Nephron progenitor cell (in vitro differentiated cells): ENCODE data around the gene HSPB7.
A peak's percentile ranks its signal among the peaks of the same experiment; 100 is the strongest.
"Not testable (repeated sequence)": the region's sequence is repeated elsewhere in the genome, so short reads cannot be mapped to it uniquely, and the experiment has no call there.

Experiments
- DNase-seq: peaks from one replicate; pipeline ENCODE4 v3.0.0; 2021
- H3K27ac Mint-ChIP-seq: 2 replicates; pipeline ENCODE4 v1.8.0; 2021; ENCODE audit warnings: mild to moderate bottlenecking, moderate library complexity, mixed read lengths
- H3K27me3 Mint-ChIP-seq: 2 replicates; pipeline ENCODE4 v1.8.0; 2021; ENCODE audit warnings: mild to moderate bottlenecking, low read depth, mixed read lengths; ENCODE audit not compliant: poor library complexity
- H3K36me3 Mint-ChIP-seq: 2 replicates; pipeline ENCODE4 v1.8.0; 2021; ENCODE audit warnings: low read depth, mixed read lengths
- H3K4me1 Mint-ChIP-seq: 2 replicates; pipeline ENCODE4 v1.8.0; 2021; ENCODE audit warnings: mixed read lengths
- H3K4me3 Mint-ChIP-seq: 2 replicates; pipeline ENCODE4 v1.8.0; 2021; ENCODE audit warnings: mild to moderate bottlenecking, moderate library complexity, mixed read lengths
- H3K9me3 Mint-ChIP-seq: 2 replicates; pipeline ENCODE4 v1.8.0; 2021; ENCODE audit warnings: mild to moderate bottlenecking, moderate library complexity, mixed read lengths
- CTCF ChIP-seq: fragments of 200-600 bp; sonication (generic); IDR thresholded peaks from 2 replicates; pipeline ENCODE4 v1.5.0; 2021; ENCODE audit warnings: antibody characterized with exemption

Gene HSPB7

GRCh38 chr1:16031551-16031950 is 13.7 kb upstream of the HSPB7 start:
- Mint-ChIP-seq H3K9me3 (no peaks in the 10 kb centered on the region), H3K27me3 (peaks cover 16% of the 10 kb centered on the region), H3K4me3 (no peak overlapping the region), H3K4me1 (peaks cover 12% of the 10 kb centered on the region), H3K36me3 (no peaks in the 10 kb centered on the region), H3K27ac (no peak overlapping the region)
- no peak for TF ChIP-seq CTCF
- no peak for DNase-seq

- Mint-ChIP-seq H3K36me3 (no peaks in the 10 kb centered on the region), H3K4me1 (peaks cover 12% of the 10 kb centered on the region), H3K4me3 (no peak overlapping the region), H3K9me3 (no peaks in the 10 kb centered on the region), H3K27me3 (peaks cover 19% of the 10 kb centered on the region), H3K27ac (no peak overlapping the region)
- no peak for TF ChIP-seq CTCF
- no peak for DNase-seq
These were observed 11.4 kb upstream of the HSPB7 start for GRCh38 chr1:16029288-16029687.

DNA sequence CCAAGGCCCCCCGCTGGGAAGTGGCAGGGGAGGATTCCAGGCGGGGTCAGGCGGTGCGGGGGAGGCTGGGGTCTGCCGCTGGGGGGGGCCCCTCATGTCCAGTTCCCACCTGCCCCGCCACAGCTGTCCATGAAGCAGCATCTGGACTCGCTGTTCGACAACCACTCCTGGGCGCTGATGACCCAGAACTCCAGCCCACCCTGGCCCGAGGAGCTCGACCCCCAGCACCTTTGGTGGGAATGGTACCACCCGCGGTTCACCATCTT is 11.1 kb upstream of the HSPB7 start:
- DNase-seq, H3K4me3 Mint-ChIP-seq, H3K36me3 Mint-ChIP-seq, H3K9me3 Mint-ChIP-seq, H3K27ac Mint-ChIP-seq: not testable (repeated sequence)
- Mint-ChIP-seq H3K27me3 (peaks cover 22% of the 10 kb centered on the region), H3K4me1 (peaks cover 12% of the 10 kb centered on the region)

GRCh38 chr1:16028237-16029002 is 10.6 kb upstream of the HSPB7 start:
- Mint-ChIP-seq H3K4me1 (peaks cover 12% of the 10 kb centered on the region), H3K4me3 (no peak overlapping the region), H3K9me3 (no peaks in the 10 kb centered on the region), H3K36me3 (no peaks in the 10 kb centered on the region), H3K27me3 (peaks cover 23% of the 10 kb centered on the region), H3K27ac (no peak overlapping the region)
- DNase-seq, result no peak
- TF ChIP-seq CTCF, result no peak

DNA sequence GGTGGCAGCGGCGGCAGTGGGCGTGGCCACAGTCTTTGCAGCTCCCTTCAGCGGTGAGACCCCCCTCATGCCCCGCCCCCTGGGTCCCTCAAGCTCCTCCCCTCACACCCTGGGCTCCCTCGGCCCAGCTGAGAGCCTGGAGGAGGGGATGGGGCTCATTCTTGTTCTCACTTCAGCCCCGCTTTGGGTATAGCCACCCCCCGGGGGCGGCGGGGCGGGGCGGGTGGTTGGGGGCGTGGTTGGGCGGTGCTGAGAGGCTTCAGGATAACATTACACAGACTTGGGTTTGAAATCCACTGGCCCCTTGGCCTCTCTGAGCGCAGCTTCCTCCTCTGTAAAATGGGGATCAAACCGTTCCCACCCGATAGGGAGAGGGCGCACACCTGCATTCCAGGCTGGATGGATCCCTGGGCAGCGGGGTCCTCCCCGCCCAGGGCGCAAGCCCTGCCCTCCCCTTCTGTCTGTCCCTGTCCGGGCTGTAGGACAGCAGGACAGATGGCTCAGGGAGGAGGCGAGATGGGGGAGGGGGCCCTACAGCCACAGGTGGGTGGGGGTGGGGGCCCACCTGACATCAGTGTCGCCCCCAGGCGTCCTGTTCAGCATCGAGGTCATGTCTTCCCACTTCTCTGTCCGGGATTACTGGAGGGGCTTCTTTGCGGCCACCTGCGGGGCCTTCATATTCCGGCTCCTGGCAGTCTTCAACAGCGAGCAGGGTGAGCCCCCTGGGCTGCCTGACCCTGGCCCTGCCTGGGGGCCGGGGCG is 9.1 kb upstream of the HSPB7 start:
- no peak overlapping the region for H3K27ac Mint-ChIP-seq
- TF ChIP-seq CTCF, result no peak
- no peaks in the 10 kb centered on the region for H3K36me3 Mint-ChIP-seq
- H3K4me1 Mint-ChIP-seq, result peaks cover 19% of the 10 kb centered on the region
- DNase-seq, result peak; percentile 93
- H3K4me3 Mint-ChIP-seq, result no peak overlapping the region
- H3K9me3 Mint-ChIP-seq, result no peaks in the 10 kb centered on the region
- H3K27me3 Mint-ChIP-seq, result peaks cover 31% of the 10 kb centered on the region

GRCh38 chr1:16026302-16026701 is 8.5 kb upstream of the HSPB7 start:
- not testable (repeated sequence) for DNase-seq, H3K27ac Mint-ChIP-seq, H3K36me3 Mint-ChIP-seq, H3K4me3 Mint-ChIP-seq, H3K9me3 Mint-ChIP-seq
- Mint-ChIP-seq H3K4me1 (peaks cover 25% of the 10 kb centered on the region), H3K27me3 (peaks cover 34% of the 10 kb centered on the region)
